H1 (cell line): ENCODE results near the gene HMCN2.

ENCODE experiments used
- CBX5 ChIP-seq: fragments of 300-800, 300-1000 bp; sonication (generic); IDR thresholded peaks from 2 replicates; pipeline ENCODE4 v1.7.1; 2016; ENCODE audit warnings: antibody characterized with exemption, low read length, low read depth
- EGR1 ChIP-seq: IDR thresholded peaks from 2 replicates; pipeline ENCODE4 v1.6.1; 2011; ENCODE audit warnings: low read depth, low read length, borderline replicate concordance
- SRF ChIP-seq: IDR thresholded peaks from 2 replicates; pipeline ENCODE4 v1.6.1; 2011; ENCODE audit warnings: mild to moderate bottlenecking, low read depth, low read length, moderate library complexity
- TF ChIP-seq, protein P1 (sequence below), 3 experiments: IDR thresholded peaks; 1 replicate in 2 of 3; 2 replicates in 1 of 3; pipeline versions ENCODE4 v1.5.1 to v1.6.1; 2011; ENCODE audit warnings: low read length in 3 of 3, mild to moderate bottlenecking in 3 of 3, inconsistent platforms in 2 of 3, low read depth in 1 of 3, moderate library complexity in 1 of 3; ENCODE audit not compliant: insufficient read depth in 1 of 3; ENCODE audit errors: control extremely low read depth in 1 of 3
- TF ChIP-seq, protein P2 (sequence below): IDR thresholded peaks from 2 replicates; pipeline ENCODE4 v1.6.1; 2011; ENCODE audit warnings: low read depth, mild to moderate bottlenecking, low read length; ENCODE audit not compliant: insufficient read depth

- TF ChIP-seq, protein P1, sequence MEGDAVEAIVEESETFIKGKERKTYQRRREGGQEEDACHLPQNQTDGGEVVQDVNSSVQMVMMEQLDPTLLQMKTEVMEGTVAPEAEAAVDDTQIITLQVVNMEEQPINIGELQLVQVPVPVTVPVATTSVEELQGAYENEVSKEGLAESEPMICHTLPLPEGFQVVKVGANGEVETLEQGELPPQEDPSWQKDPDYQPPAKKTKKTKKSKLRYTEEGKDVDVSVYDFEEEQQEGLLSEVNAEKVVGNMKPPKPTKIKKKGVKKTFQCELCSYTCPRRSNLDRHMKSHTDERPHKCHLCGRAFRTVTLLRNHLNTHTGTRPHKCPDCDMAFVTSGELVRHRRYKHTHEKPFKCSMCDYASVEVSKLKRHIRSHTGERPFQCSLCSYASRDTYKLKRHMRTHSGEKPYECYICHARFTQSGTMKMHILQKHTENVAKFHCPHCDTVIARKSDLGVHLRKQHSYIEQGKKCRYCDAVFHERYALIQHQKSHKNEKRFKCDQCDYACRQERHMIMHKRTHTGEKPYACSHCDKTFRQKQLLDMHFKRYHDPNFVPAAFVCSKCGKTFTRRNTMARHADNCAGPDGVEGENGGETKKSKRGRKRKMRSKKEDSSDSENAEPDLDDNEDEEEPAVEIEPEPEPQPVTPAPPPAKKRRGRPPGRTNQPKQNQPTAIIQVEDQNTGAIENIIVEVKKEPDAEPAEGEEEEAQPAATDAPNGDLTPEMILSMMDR (IDR thresholded peaks at IDR 0.05; ENCODE audit: control extremely low read depth in 1 of 3, insufficient read depth in 1 of 3, low read depth in 1 of 3, low read length in 3 of 3): no peak
- TF ChIP-seq SRF (no peak), CBX5 (no peak), EGR1 (no peak)
- TF ChIP-seq, protein P2, sequence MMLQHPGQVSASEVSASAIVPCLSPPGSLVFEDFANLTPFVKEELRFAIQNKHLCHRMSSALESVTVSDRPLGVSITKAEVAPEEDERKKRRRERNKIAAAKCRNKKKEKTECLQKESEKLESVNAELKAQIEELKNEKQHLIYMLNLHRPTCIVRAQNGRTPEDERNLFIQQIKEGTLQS: no peak
These were observed 133.1 kb downstream of the HMCN2 start for GRCh38 chr9:130398487-130399240.
